GM12878 (cell line): ENCODE data around the gene C1orf115. TPM values are rescaled to one million over a fixed set of nuclear protein-coding genes. Genes with fewer than 3 reads are reported as not detected.

Source experiments
- ATAC-seq: fragments of 200-7000 bp; cut with Tn5 transposase; 3 replicates; pipeline ENCODE4 v1.9.1; 2020; ENCODE audit warnings: mild to moderate bottlenecking, moderate library complexity
- BruUV-seq: library from RNA; stranded (reverse); fragments of 400-500 nt; replicated peaks from 2 replicates; lab custom pipeline; 2021; lab: Mats Ljungman, UMichigan
- CTCF ChIA-PET: fragments of 300-600 bp; sonication (Branson Sonifier 250); formaldehyde crosslinking; extraction: SDS; loops from one replicate; lab custom pipeline; 2021; ENCODE audit warnings: inconsistent platforms; lab: Yijun Ruan, JAX
- POLR2A ChIA-PET: fragments of 350-600 bp; formaldehyde crosslinking; extraction: SDS; loops from one replicate; lab custom pipeline; 2021; ENCODE audit warnings: inconsistent platforms; lab: Charles Lee
- RAD21 ChIA-PET: fragments of 300-600 bp; sonication (Branson Sonifier 250); formaldehyde crosslinking; loops from one replicate; lab custom pipeline; 2023; ENCODE audit warnings: antibody characterized with exemption; ENCODE audit not compliant: unreplicated experiment; lab: Charles Lee
- SMC1A ChIA-PET: fragments of 300-600 bp; sonication (Branson Sonifier 250); formaldehyde crosslinking; loops from one replicate; lab custom pipeline; 2023; ENCODE audit not compliant: unreplicated experiment, uncharacterized antibody; lab: Charles Lee
- DNase-seq: peaks from one replicate; pipeline ENCODE4 v3.0.0-alpha.2; 2011; ENCODE audit warnings: low read depth, low spot score
- FAIRE-seq: peaks from 3 replicates; lab custom pipeline; 2011; peaks lifted over from hg19 to GRCh38; lab: Jason Lieb, UNC
- H2AFZ ChIP-seq: 2 replicates; pipeline ENCODE4 v1.6.0; 2011; ENCODE audit warnings: low read depth, low read length, control low read depth; ENCODE audit not compliant: control insufficient read depth
- H3K27ac ChIP-seq: 2 replicates; pipeline ENCODE4 v1.5.1; 2011; ENCODE audit warnings: control low read depth; ENCODE audit not compliant: control insufficient read depth, insufficient read depth
- H3K27me3 ChIP-seq, 2 experiments: replicated peaks in 1 of 2; 2 replicates each; pipeline versions ENCODE4 v1.6.0 to v1.6.1; 2011; ENCODE audit warnings: low read length in 1 of 2; ENCODE audit not compliant: control insufficient read depth in 2 of 2, insufficient read depth in 2 of 2
- H3K36me3 ChIP-seq, 2 experiments: 2 replicates each; pipeline ENCODE4 v1.5.1; 2011; ENCODE audit warnings: low read length in 1 of 2; ENCODE audit not compliant: control insufficient read depth in 2 of 2, insufficient read depth in 2 of 2
- H3K4me1 ChIP-seq: 2 replicates; pipeline ENCODE4 v1.6.1; 2011; ENCODE audit warnings: mild to moderate bottlenecking, low read length, moderate library complexity, mixed read lengths; ENCODE audit not compliant: control insufficient read depth, insufficient read depth
- H3K4me2 ChIP-seq: 2 replicates; pipeline ENCODE4 v1.6.0; 2011; ENCODE audit warnings: control low read depth; ENCODE audit not compliant: control insufficient read depth, insufficient read depth
- H3K4me3 ChIP-seq: fragments of 200-600 bp; sonication (generic); 2 replicates; pipeline ENCODE4 v1.5.1; 2016
- H3K79me2 ChIP-seq: 2 replicates; pipeline ENCODE4 v1.6.0; 2011; ENCODE audit warnings: low read length; ENCODE audit not compliant: control insufficient read depth, insufficient read depth
- H3K9ac ChIP-seq: 2 replicates; pipeline ENCODE4 v1.8.0; 2011; ENCODE audit warnings: low read length, control low read depth, mixed read lengths; ENCODE audit not compliant: control insufficient read depth, insufficient read depth
- H3K9me3 ChIP-seq: replicated peaks from 3 replicates; pipeline ENCODE4 v1.5.1; 2011; ENCODE audit warnings: mild to moderate bottlenecking, low read length; ENCODE audit not compliant: control insufficient read depth, insufficient read depth
- H4K20me1 ChIP-seq: 2 replicates; pipeline ENCODE4 v1.6.0; 2011; ENCODE audit not compliant: control insufficient read depth, insufficient read depth
- ATF7 ChIP-seq: fragments of 450-650 bp; IDR thresholded peaks from 2 replicates; pipeline ENCODE4 v1.6.1; 2016; ENCODE audit warnings: low read depth, mild to moderate bottlenecking
- CHD1 ChIP-seq: IDR thresholded peaks from 2 replicates; pipeline ENCODE4 v1.6.1; 2012; ENCODE audit warnings: low read depth, low read length, improper control_type of control experiment
- IKZF2 ChIP-seq, 2 experiments: fragments of 450-650 bp; IDR thresholded peaks; 2 replicates each; pipeline ENCODE4 v1.6.1; 2017; ENCODE audit warnings: mild to moderate bottlenecking in 2 of 2, moderate library complexity in 2 of 2
- PAX5 ChIP-seq: IDR thresholded peaks from 2 replicates; pipeline ENCODE4 v1.6.1; 2011; ENCODE audit warnings: low read depth, low read length, borderline replicate concordance
- POU2F2 ChIP-seq: IDR thresholded peaks from 3 replicates; pipeline ENCODE4 v1.6.1; 2011; ENCODE audit warnings: low read depth, mild to moderate bottlenecking, low read length, borderline replicate concordance
- RAD21 ChIP-seq: IDR thresholded peaks from 2 replicates; pipeline ENCODE4 v1.6.1; 2011; ENCODE audit warnings: mild to moderate bottlenecking, low read depth, low read length, moderate library complexity; ENCODE audit not compliant: insufficient read depth
- SMARCA5 ChIP-seq: fragments of 450-650 bp; IDR thresholded peaks from 2 replicates; pipeline ENCODE4 v1.6.1; 2017; ENCODE audit warnings: mild to moderate bottlenecking
- STAT3 ChIP-seq: IDR thresholded peaks from 2 replicates; pipeline ENCODE4 v1.6.1; 2011; ENCODE audit warnings: low read depth, low read length, improper control_type of control experiment
- TAF1 ChIP-seq: IDR thresholded peaks from 2 replicates; pipeline ENCODE4 v1.6.1; 2011; ENCODE audit warnings: mild to moderate bottlenecking, low read depth, low read length, borderline replicate concordance
- TARDBP ChIP-seq: IDR thresholded peaks from 2 replicates; pipeline ENCODE4 v1.6.1; 2016; ENCODE audit warnings: borderline replicate concordance
- ZNF207 ChIP-seq: fragments of 450-650 bp; IDR thresholded peaks from 2 replicates; pipeline ENCODE4 v1.6.1; 2014; ENCODE audit warnings: antibody characterized with exemption, mild to moderate bottlenecking, borderline replicate concordance
- WGBS: methylation state at CpG from one replicate; pipeline ENCODE4 v1.1.6; 2016; ENCODE audit warnings: low lambda C conversion rate; ENCODE audit not compliant: insufficient replicate concordance, insufficient coverage; ENCODE audit errors: missing lambda C conversion rate; 5-methylcytosine and 5-hydroxymethylcytosine counted together
- in situ Hi-C: fragments of 300-500 bp; cut with MboI; formaldehyde crosslinking; loops from 9 replicates; pipeline ENCODE4 v1.14.3; 2018; ENCODE audit warnings: mixed read lengths
- intact Hi-C: fragments of 100-400 bp; cut with micrococcal nuclease; formaldehyde crosslinking; loops from one replicate; pipeline ENCODE4 v1.14.2; 2022; ENCODE audit not compliant: unreplicated experiment
- polyA plus RNA-seq, 11 experiments: library from polyadenylated mRNA; depleted of rRNA in 4 of 11; unstranded in 6 of 11; stranded (reverse) in 5 of 11; fragments of >200 nt; fragmentation: Nextera tagmentation in 4 of 11; fragmentation: Illumina TruSeq in 1 of 11; extraction: Ambion mirVana in 4 of 11; extraction: Trizol in 1 of 11; gene quantifications; 1 replicate in 1 of 11; 2 replicates in 10 of 11; pipeline versions ENCODE4 v1.2.1 to v1.2.3, GENCODE V29; 2011 to 2016; ENCODE audit warnings: inconsistent platforms in 2 of 11, missing spikeins in 2 of 11, low read depth in 1 of 11
- total RNA-seq, 4 experiments: library from RNA; depleted of rRNA in 3 of 4; stranded (reverse); fragments of >200 nt in 3 of 4; fragmentation: Illumina TruSeq in 1 of 4; extraction: Trizol in 1 of 4; gene quantifications; 2 replicates each; pipeline versions ENCODE4 v1.2.1 to v1.2.3, GENCODE V29; 2013 to 2021
- TF ChIP-seq, protein P1 (sequence below): IDR thresholded peaks from 2 replicates; pipeline ENCODE4 v1.6.1; 2012; ENCODE audit warnings: mild to moderate bottlenecking, low read depth, low read length
- TF ChIP-seq, protein P2 (sequence below): IDR thresholded peaks from 2 replicates; pipeline ENCODE4 v1.6.1; 2012; ENCODE audit warnings: low read depth, low read length, improper control_type of control experiment
- TF ChIP-seq, protein P3 (sequence below): fragments of 450-650 bp; IDR thresholded peaks from 2 replicates; pipeline ENCODE4 v1.6.1; 2018; ENCODE audit warnings: mild to moderate bottlenecking, low read depth, moderate library complexity; ENCODE audit not compliant: partially characterized antibody

C1orf115 gene
- total and polyA plus RNA-seq, 10 of the 15 experiments (the other 5 are each of a cell fraction or from before 2014, with no cell fraction given), result 0.52 to 5.0 (median 4.1) TPM

DNA sequence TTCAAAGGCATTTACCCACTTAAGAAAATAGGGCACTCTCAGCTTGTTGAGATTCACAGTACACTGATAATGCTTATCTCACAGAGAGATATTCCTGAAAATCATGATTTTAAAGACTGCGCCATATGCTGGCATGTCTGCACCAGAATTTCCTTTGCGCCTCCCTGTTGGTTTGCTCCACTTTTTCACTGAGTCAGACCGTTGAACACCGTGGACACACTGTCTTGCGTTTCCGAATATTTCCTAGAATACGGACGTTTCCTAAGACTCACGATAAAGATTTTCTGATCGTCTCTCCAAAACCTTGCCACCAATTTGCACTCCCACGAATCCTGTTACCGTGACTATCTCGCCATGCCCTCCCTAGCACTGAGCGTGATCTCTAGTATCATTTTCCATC is 497 bp upstream of the C1orf115 start (continued):
- TF ChIP-seq, protein P1, sequence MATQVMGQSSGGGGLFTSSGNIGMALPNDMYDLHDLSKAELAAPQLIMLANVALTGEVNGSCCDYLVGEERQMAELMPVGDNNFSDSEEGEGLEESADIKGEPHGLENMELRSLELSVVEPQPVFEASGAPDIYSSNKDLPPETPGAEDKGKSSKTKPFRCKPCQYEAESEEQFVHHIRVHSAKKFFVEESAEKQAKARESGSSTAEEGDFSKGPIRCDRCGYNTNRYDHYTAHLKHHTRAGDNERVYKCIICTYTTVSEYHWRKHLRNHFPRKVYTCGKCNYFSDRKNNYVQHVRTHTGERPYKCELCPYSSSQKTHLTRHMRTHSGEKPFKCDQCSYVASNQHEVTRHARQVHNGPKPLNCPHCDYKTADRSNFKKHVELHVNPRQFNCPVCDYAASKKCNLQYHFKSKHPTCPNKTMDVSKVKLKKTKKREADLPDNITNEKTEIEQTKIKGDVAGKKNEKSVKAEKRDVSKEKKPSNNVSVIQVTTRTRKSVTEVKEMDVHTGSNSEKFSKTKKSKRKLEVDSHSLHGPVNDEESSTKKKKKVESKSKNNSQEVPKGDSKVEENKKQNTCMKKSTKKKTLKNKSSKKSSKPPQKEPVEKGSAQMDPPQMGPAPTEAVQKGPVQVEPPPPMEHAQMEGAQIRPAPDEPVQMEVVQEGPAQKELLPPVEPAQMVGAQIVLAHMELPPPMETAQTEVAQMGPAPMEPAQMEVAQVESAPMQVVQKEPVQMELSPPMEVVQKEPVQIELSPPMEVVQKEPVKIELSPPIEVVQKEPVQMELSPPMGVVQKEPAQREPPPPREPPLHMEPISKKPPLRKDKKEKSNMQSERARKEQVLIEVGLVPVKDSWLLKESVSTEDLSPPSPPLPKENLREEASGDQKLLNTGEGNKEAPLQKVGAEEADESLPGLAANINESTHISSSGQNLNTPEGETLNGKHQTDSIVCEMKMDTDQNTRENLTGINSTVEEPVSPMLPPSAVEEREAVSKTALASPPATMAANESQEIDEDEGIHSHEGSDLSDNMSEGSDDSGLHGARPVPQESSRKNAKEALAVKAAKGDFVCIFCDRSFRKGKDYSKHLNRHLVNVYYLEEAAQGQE, result no peak
- TF ChIP-seq, all 136 proteins: peak for 0

DNA sequence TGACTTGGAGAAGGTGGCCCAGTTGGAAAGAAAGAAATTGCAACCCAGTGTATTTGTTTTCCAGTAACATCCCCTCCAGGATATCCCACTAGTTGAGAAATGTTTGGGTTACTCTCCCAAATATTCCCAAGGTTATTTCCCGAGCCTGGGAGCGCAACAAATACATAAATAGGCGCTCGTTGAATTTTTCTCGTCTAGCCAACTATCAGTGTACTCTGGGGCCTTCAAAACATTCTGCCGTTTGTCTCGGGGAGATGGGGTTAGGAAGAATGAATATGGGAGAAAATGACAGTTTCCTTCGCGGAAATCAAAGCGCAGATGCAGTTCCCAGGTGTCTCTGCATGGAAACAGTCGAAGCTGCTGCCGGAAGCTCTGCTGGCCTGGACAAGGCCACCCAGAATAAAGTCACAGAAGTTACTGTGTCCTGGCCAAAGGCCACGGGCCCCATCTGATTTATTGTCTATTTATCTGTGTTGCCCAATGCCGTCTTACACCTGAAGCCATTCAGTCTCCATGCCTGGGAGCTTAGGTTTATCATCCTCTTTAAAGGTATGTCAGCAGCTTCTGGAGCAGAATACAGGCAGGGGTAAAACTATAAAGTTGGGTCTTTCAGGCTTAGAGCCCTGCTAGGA is 1.0 kb downstream of the C1orf115 start:
- ChIA-PET SMC1A (interaction anchor here (1.2 to 2.3 kb wide), 4 partner anchors 11 to 42 kb away, joined by 3 to 9 read pairs (median 5); no protein-coding TSS in a partner anchor), POLR2A (interaction anchor here (0.5 to 1.0 kb wide), 2 partner anchors 42 to 1510 kb away, joined by 3 to 6 read pairs; no protein-coding TSS in a partner anchor)
- WGBS, result 89% methylated on average over 14 of the region's 14 CpGs
- intact Hi-C loops, result loop anchor here (2.0 kb wide), 1 partner anchor 42 kb away; no protein-coding TSS in a partner anchor
- H2AFZ ChIP-seq, result no peak overlapping the region
- no peak for DNase-seq
- TF ChIP-seq ZNF207 (no peak), SMARCA5 (no peak), POU2F2 (no peak), CHD1 (no peak), PAX5 (no peak), STAT3 (no peak), IKZF2 (IDR thresholded peaks at IDR 0.05) (no peak), RAD21 (no peak), ATF7 (no peak), TAF1 (no peak), TARDBP (no peak)
- TF ChIP-seq, protein P2, sequence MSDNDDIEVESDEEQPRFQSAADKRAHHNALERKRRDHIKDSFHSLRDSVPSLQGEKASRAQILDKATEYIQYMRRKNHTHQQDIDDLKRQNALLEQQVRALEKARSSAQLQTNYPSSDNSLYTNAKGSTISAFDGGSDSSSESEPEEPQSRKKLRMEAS, result no peak
- TF ChIP-seq, protein P3, sequence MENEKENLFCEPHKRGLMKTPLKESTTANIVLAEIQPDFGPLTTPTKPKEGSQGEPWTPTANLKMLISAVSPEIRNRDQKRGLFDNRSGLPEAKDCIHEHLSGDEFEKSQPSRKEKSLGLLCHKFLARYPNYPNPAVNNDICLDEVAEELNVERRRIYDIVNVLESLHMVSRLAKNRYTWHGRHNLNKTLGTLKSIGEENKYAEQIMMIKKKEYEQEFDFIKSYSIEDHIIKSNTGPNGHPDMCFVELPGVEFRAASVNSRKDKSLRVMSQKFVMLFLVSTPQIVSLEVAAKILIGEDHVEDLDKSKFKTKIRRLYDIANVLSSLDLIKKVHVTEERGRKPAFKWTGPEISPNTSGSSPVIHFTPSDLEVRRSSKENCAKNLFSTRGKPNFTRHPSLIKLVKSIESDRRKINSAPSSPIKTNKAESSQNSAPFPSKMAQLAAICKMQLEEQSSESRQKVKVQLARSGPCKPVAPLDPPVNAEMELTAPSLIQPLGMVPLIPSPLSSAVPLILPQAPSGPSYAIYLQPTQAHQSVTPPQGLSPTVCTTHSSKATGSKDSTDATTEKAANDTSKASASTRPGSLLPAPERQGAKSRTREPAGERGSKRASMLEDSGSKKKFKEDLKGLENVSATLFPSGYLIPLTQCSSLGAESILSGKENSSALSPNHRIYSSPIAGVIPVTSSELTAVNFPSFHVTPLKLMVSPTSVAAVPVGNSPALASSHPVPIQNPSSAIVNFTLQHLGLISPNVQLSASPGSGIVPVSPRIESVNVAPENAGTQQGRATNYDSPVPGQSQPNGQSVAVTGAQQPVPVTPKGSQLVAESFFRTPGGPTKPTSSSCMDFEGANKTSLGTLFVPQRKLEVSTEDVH, result no peak
- TF ChIP-seq, all 136 proteins: peak for 0
- no peaks in the 10 kb centered on the region for H3K9me3 ChIP-seq
- no peaks in the 10 kb centered on the region for H4K20me1 ChIP-seq
- FAIRE-seq (no peak), ATAC-seq (no peak)
- H3K27ac ChIP-seq, result no peak overlapping the region
- H3K27me3 ChIP-seq, result 0 out of 4 replicates have a peak, but pooled peaks cover 0 to 1% of the 10 kb centered on the region in 2 experiments
- RAD21 ChIA-PET, result interaction anchor here (0.8 to 2.1 kb wide), 2 partner anchors 42 to 84 kb away, joined by 3 to 11 read pairs; no protein-coding TSS in a partner anchor
- CTCF ChIA-PET, result interaction anchor here (1.1 to 3.9 kb wide), 8 partner anchors 8 to 500 kb away, joined by 3 to 21 read pairs (median 4); no protein-coding TSS in a partner anchor
- BruUV-seq, result no TSS peak
- H3K4me3 ChIP-seq, result no peak overlapping the region; the same call in 1 of the 2 replicates
- no peak overlapping the region for H3K4me2 ChIP-seq
- H3K36me3 ChIP-seq, result no peaks in the 10 kb centered on the region
- no peak overlapping the region for H3K9ac ChIP-seq
- H3K79me2 ChIP-seq, result no peaks in the 10 kb centered on the region
- no peaks in the 10 kb centered on the region for H3K4me1 ChIP-seq
- in situ Hi-C loops, result no loop called here
